Liver (tissue), 9 donors: ENCODE results near the gene SLC22A3. TPM values are rescaled to one million over a fixed set of nuclear protein-coding genes. Genes with fewer than 3 reads are reported as not detected.

ENCODE experiments used
- DNase-seq: peaks from one replicate; pipeline ENCODE4 v3.0.0-alpha.2; 2017; ENCODE audit warnings: low spot score
- H3K27ac ChIP-seq, 2 donors: one replicate each; pipeline ENCODE4 v1.7.0; 2013; ENCODE audit warnings: inconsistent platforms in 2 of 2, low read length in 2 of 2, control low read depth in 1 of 2, low read depth in 1 of 2, mild to moderate bottlenecking in 1 of 2
- H3K27me3 ChIP-seq, 4 donors: one replicate each; pipeline versions ENCODE4 v1.6.1 to v1.7.0; 2013; ENCODE audit warnings: low read length in 3 of 4, inconsistent platforms in 1 of 4, mild to moderate bottlenecking in 1 of 4, moderate library complexity in 1 of 4; ENCODE audit not compliant: control insufficient read depth in 4 of 4, insufficient read depth in 4 of 4
- H3K36me3 ChIP-seq, 4 donors: one replicate each; pipeline versions ENCODE4 v1.6.1 to v1.7.0; 2013; ENCODE audit warnings: low read length in 3 of 4, mild to moderate bottlenecking in 3 of 4, low read depth in 1 of 4, moderate library complexity in 1 of 4; ENCODE audit not compliant: control insufficient read depth in 4 of 4, insufficient read depth in 3 of 4
- H3K4me1 ChIP-seq, 4 donors: one replicate each; pipeline versions ENCODE4 v1.6.1 to v1.7.0; 2013; ENCODE audit warnings: low read length in 3 of 4, mild to moderate bottlenecking in 3 of 4, moderate library complexity in 1 of 4; ENCODE audit not compliant: control insufficient read depth in 4 of 4, insufficient read depth in 4 of 4
- H3K4me3 ChIP-seq, 3 donors: one replicate each; pipeline versions ENCODE4 v1.6.1 to v1.7.0; 2013; ENCODE audit warnings: low read length in 3 of 3, control low read depth in 1 of 3, low read depth in 1 of 3, mild to moderate bottlenecking in 1 of 3
- H3K9ac ChIP-seq, 2 donors: one replicate each; pipeline ENCODE4 v1.7.0; 2013; ENCODE audit warnings: low read length in 2 of 2, mild to moderate bottlenecking in 2 of 2, moderate library complexity in 2 of 2, control low read depth in 1 of 2, low read depth in 1 of 2
- H3K9me3 ChIP-seq, 4 donors: one replicate each; pipeline versions ENCODE4 v1.6.1 to v1.7.0; 2013; ENCODE audit warnings: low read length in 3 of 4; ENCODE audit not compliant: control insufficient read depth in 4 of 4
- EGR1 ChIP-seq, 2 donors: IDR thresholded peaks; 2 replicates each; pipeline ENCODE4 v1.6.1; 2016 to 2018; ENCODE audit warnings: antibody characterized with exemption in 2 of 2, low read depth in 2 of 2
- FOXA2 ChIP-seq: IDR thresholded peaks from 2 replicates; pipeline ENCODE4 v1.6.1; 2016; ENCODE audit warnings: antibody characterized with exemption
- GABPA ChIP-seq, 2 donors: IDR thresholded peaks in 1 of 2; conservative IDR thresholded peaks in 1 of 2; 2 replicates each; pipeline ENCODE4 v1.6.1; 2016; ENCODE audit warnings: antibody characterized with exemption in 2 of 2, mild to moderate bottlenecking in 1 of 2, moderate library complexity in 1 of 2
- HNF4A ChIP-seq, 2 donors: conservative IDR thresholded peaks; 2 replicates each; pipeline ENCODE4 v1.6.1; 2016; ENCODE audit warnings: antibody characterized with exemption in 2 of 2, mild to moderate bottlenecking in 2 of 2
- HNF4G ChIP-seq: IDR thresholded peaks from 2 replicates; pipeline ENCODE4 v1.6.1; 2016; ENCODE audit warnings: antibody characterized with exemption
- JUND ChIP-seq, 2 donors: IDR thresholded peaks; 2 replicates each; pipeline ENCODE4 v1.6.1; 2016; ENCODE audit warnings: antibody characterized with exemption in 2 of 2
- MAX ChIP-seq: IDR thresholded peaks from 2 replicates; pipeline ENCODE4 v1.6.1; 2016; ENCODE audit warnings: antibody characterized with exemption
- NR2F2 ChIP-seq: IDR thresholded peaks from 2 replicates; pipeline ENCODE4 v1.6.1; 2016; ENCODE audit warnings: antibody characterized with exemption
- RAD21 ChIP-seq, 2 donors: IDR thresholded peaks; 2 replicates each; pipeline ENCODE4 v1.6.1; 2016; ENCODE audit warnings: antibody characterized with exemption in 2 of 2, mild to moderate bottlenecking in 2 of 2
- REST ChIP-seq: IDR thresholded peaks from 2 replicates; pipeline ENCODE4 v1.6.1; 2016; ENCODE audit warnings: antibody characterized with exemption, mild to moderate bottlenecking
- RXRA ChIP-seq, 2 donors: IDR thresholded peaks; 2 replicates each; pipeline ENCODE4 v1.6.1; 2017 to 2018; ENCODE audit warnings: antibody characterized with exemption in 2 of 2, mild to moderate bottlenecking in 1 of 2
- SP1 ChIP-seq: IDR thresholded peaks from 2 replicates; pipeline ENCODE4 v1.6.1; 2018; ENCODE audit warnings: antibody characterized with exemption, mild to moderate bottlenecking
- TAF1 ChIP-seq: conservative IDR thresholded peaks from 2 replicates; pipeline ENCODE4 v1.6.1; 2016; ENCODE audit warnings: antibody characterized with exemption, mild to moderate bottlenecking
- YY1 ChIP-seq: IDR thresholded peaks from 2 replicates; pipeline ENCODE4 v1.6.1; 2016; ENCODE audit warnings: antibody characterized with exemption, mild to moderate bottlenecking
- ZBTB33 ChIP-seq: IDR thresholded peaks from 2 replicates; pipeline ENCODE4 v1.6.1; 2016; ENCODE audit warnings: antibody characterized with exemption
- WGBS: extraction: QIAGEN DNeasy Blood & Tissue Kit; methylation state at CpG from one replicate; pipeline ENCODE4 v1.1.7; 2013; 5-methylcytosine and 5-hydroxymethylcytosine counted together
- polyA plus RNA-seq, 2 donors: library from polyadenylated mRNA; stranded (reverse) in 1 of 2; unstranded in 1 of 2; fragments of 200-250 nt in 1 of 2; fragments of >200 nt in 1 of 2; fragmentation: Nextera tagmentation in 1 of 2; extraction: Ambion mirVana in 1 of 2; gene quantifications; one replicate each; pipeline versions ENCODE4 v1.2.1 to v1.2.3, GENCODE V29; 2013 to 2015
- total RNA-seq, 2 donors: library from RNA; depleted of rRNA; stranded (reverse); fragments of >200 nt; gene quantifications; one replicate each; pipeline ENCODE4 v1.2.3, GENCODE V29; 2014
- donor health status: healthy.
- donor health status: healthy.
- donor health status: healthy.
- donor health status: healthy.
- donor health status: healthy.

Gene SLC22A3
- total and polyA plus RNA-seq, 4 donors, result 7.6 to 40.9 (median 19.4) TPM

GRCh38 chr6:160431791-160432404, 83.7 kb downstream of the SLC22A3 start:
- WGBS, result 85% methylated on average over 8 of the region's 8 CpGs
- no peaks in the 10 kb centered on the region for H3K27me3 ChIP-seq
- no peak overlapping the region for H3K4me3 ChIP-seq
- DNase-seq, result no peak
- no peaks in the 10 kb centered on the region for H3K9me3 ChIP-seq
- no peak overlapping the region for H3K9ac ChIP-seq
- no peak for TF ChIP-seq GABPA (IDR thresholded peaks at IDR 0.05 in 1 of 2, conservative IDR thresholded peaks at IDR 0.05 in 1 of 2)
- peaks cover 0 to under 1% (median 0%) of the 10 kb centered on the region in 4 donors for H3K36me3 ChIP-seq
- H3K4me1 ChIP-seq, result peaks cover 4 to 13% (median 12%) of the 10 kb centered on the region in 4 donors
- H3K27ac ChIP-seq, result no peak overlapping the region

- no peak for DNase-seq
- Histone ChIP-seq H3K4me1 (no peaks in the 10 kb centered on the region), H3K27ac (no peak overlapping the region), H3K27me3 (no peaks in the 10 kb centered on the region), H3K4me3 (no peak overlapping the region), H3K9me3 (no peaks in the 10 kb centered on the region), H3K36me3 (peaks cover 0 to 5% (median 1%) of the 10 kb centered on the region in 4 donors), H3K9ac (no peak overlapping the region)
- TF ChIP-seq EGR1 (IDR thresholded peaks at IDR 0.05; ENCODE audit: low read depth in 2 of 2), result no peak
- no peak for TF ChIP-seq FOXA2
- TF ChIP-seq JUND (IDR thresholded peaks at IDR 0.05), result no peak
- WGBS, result 84% methylated on average over 4 of the region's 4 CpGs
These were observed 87.8 kb downstream of the SLC22A3 start for GRCh38 chr6:160435935-160436334.

- WGBS, result 77% methylated on average over 5 of the region's 5 CpGs
- H3K4me3 ChIP-seq, result no peak overlapping the region
- H3K27me3 ChIP-seq, result no peaks in the 10 kb centered on the region
- TF ChIP-seq SP1 (no peak), MAX (no peak), REST (no peak), HNF4G (no peak), NR2F2 (no peak), GABPA (IDR thresholded peaks at IDR 0.05 in 1 of 2, conservative IDR thresholded peaks at IDR 0.05 in 1 of 2) (no peak), ZBTB33 (no peak), TAF1 (no peak), YY1 (no peak), HNF4A (conservative IDR thresholded peaks at IDR 0.05) (no peak), JUND (IDR thresholded peaks at IDR 0.05) (no peak), RAD21 (IDR thresholded peaks at IDR 0.05) (no peak), RXRA (IDR thresholded peaks at IDR 0.05) (no peak)
- no peaks in the 10 kb centered on the region for H3K4me1 ChIP-seq
- peaks cover 0 to 5% (median 1%) of the 10 kb centered on the region in 4 donors for H3K36me3 ChIP-seq
- H3K27ac ChIP-seq, result no peak overlapping the region
- no peak for DNase-seq
- no peak overlapping the region for H3K9ac ChIP-seq
- H3K9me3 ChIP-seq, result no peaks in the 10 kb centered on the region
These were observed 89.0 kb downstream of the SLC22A3 start for GRCh38 chr6:160437154-160437553.
